Measurements from ENCODE around the gene NTRK3.
"Not testable (repeated sequence)": the region's sequence is repeated elsewhere in the genome, so short reads cannot be mapped to it uniquely, and the experiment has no call there.

NTRK3 gene

DNA sequence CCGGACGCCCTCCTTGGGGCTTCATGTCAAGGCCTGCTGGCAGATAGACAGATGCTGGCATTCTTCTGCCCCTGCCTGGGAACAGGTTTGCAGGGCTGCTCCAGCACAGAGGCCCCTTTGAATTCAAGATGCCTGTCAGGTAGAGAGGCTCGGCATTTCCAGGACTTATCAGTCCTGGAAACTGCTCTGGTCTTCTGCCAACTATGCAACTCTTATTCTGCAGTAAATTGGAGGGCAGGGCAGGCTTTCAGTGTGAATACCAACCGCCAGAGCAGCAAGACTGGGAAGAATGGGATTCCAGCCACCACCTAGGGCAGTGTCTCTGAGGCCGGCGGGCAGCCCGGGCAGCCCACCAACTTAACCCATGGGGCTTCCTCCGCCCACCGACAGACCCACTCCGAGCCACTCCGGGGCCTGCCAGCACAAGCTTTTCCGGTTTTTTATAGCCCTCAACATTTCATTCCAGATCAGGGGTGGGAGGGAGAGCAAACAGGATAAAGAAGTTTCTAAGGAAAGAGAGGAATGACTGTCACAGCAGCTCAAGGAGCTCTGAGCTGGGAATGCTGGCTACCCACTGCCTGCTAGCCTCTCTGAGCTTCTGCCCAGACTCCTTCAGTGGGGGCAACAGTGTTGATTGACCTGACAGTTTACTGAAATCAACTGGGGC, 140.9 kb downstream of the NTRK3 start:
- no peak for DNase-seq

- no peak for DNase-seq
Observed at GRCh38 chr15:88113613-88114308, 142.8 kb downstream of the NTRK3 start.

GRCh38 chr15:88108991-88109390, 147.5 kb downstream of the NTRK3 start:
- no peak for DNase-seq

GRCh38 chr15:88108477-88108876, 148.1 kb downstream of the NTRK3 start:
- DNase-seq, result no peak

- DNase-seq, result no peak
Observed at GRCh38 chr15:88106074-88106473, 150.5 kb downstream of the NTRK3 start.

GRCh38 chr15:88104357-88104756, 152.2 kb downstream of the NTRK3 start:
- no peak for DNase-seq

- no peak for DNase-seq
Observed at GRCh38 chr15:88100181-88100580, 156.4 kb downstream of the NTRK3 start.

DNA sequence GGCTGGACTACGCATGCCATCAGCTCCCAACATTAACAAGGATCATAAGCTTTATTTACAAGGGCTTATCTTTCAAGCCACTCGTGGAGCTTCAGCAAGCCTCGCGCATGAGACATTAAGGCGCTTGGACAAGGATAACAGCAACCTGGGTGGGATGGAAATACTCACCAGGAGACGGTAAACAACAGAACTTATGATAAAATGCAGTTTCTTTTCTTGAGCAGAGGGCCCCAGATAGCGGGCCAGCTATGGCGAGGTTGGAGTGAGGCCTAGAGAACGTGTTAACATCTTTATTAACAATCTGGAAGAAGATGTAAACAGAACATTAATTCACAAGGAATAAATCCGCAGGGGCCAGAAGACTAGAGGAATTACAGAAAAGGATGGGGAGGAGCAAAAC, 158.2 kb downstream of the NTRK3 start:
- no peak for DNase-seq

DNA sequence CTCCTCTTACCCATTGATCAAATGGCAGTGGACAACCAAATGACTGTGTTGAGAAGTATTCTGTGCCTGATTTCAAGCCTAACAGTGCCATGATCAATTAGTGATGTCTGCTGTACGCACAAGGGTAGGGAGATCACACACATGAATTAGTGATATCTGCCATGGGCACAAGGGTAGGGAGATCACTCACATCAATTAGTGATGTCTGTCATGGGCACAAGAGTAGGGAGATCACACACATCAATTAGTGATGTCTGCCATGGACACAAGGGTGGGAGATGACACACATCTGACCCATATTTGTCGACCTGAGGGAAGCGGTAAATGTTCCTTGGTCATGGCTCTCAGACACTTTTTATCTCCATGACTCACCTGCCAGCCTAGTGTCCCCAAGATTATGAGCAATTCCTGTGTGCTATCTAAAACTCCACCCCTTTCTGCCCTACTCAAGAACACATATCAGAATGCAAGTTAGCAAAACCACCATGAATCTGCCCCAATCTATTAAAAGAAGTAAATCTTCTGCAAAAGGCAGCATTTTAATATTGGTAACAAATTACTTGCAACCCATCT, 165.0 kb downstream of the NTRK3 start:
- no peak for DNase-seq

DNA sequence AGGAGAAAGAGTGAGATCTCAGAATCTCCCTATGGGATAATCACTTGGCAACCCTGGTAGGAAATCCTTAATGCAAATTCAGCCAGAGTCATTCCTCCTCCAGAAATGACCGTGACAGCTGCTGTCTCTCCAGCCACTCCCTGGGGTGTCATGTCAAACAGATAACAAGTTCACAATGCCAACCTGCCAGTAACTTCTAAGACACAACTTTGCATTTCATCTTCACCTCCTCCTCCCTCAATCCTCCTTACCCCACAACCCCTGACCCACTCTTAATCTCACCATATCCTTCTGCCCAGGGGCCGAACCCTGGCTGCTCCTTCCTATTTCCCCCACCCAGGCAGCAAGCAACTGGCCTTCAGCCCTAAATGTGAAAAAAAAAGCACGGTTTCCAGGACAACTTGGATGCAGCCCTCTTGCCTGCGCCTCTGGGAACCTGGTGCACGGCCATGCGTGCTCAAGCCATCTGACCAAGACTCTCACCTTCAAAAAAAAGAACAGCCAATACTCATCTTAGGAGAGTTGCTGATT, 166.0 kb downstream of the NTRK3 start:
- no peak for DNase-seq

DNA sequence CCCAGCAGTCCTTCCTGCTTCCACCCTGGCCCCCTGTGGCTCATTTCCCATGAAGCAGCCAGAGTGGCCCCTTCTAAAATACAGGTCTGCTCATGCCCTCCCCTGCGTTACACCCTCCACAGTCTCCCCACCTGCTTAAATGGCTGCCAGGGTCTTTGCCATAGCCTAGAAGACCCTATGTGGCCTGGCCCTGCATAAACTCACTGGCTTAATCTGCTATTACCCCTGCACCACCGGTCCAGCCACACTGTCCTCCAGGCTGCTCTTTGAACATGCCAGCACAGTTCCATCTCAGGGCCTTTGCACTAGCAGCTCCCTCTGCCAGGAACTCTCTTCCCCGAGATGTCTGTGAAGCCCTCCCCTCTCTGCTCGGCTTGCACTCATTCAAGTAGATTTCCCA, 166.8 kb downstream of the NTRK3 start:
- no peak for DNase-seq

- no peak for DNase-seq
Observed at GRCh38 chr15:88089024-88089620, 167.4 kb downstream of the NTRK3 start.

DNA sequence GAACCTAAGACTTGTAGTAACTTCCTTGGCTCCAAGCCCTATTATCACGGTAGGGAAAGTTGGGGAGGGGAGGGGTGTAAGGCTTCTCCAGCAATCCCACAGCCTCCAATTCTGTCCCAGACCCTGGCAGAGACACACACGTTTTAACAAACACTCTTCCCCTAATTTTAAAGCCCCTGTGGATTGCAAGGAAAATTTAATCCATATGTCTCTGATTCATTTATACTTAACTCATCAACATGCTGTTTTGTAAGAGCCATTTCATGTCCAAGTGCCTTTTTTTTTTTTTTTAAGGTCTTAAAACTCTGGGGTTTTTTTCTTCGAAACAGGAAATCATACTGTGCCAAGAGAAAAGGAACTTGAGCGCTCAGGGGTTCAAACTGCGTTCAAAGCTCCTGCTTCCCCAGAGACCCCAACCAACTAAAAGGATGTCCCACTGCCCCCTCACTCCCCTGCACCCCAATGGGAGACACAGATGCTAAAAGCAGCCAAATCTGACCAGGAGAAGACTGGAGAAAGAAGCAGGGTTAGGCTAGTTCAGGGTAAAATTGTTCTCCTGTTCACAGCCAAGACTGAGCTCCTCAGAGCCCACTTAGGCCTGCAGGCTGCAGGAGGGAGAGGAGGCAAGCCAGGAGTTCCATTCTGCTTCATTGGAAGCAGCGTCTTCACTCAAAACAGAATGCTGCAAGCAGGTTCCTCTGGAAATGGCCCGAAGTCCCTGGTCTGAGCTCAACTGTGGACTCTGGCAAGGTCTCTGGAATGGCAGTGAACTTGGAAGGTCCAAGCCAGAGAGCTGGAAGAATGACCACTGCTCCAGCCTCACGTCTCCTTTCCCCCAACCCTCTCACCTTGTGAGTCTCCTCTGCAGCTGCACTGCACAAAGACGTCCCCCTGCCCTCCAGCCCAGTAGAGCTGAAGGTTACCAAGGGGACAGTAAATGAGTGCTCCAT, 172.5 kb downstream of the NTRK3 start:
- no peak for DNase-seq

GRCh38 chr15:88080616-88081015, 175.9 kb downstream of the NTRK3 start:
- DNase-seq, result no peak

DNA sequence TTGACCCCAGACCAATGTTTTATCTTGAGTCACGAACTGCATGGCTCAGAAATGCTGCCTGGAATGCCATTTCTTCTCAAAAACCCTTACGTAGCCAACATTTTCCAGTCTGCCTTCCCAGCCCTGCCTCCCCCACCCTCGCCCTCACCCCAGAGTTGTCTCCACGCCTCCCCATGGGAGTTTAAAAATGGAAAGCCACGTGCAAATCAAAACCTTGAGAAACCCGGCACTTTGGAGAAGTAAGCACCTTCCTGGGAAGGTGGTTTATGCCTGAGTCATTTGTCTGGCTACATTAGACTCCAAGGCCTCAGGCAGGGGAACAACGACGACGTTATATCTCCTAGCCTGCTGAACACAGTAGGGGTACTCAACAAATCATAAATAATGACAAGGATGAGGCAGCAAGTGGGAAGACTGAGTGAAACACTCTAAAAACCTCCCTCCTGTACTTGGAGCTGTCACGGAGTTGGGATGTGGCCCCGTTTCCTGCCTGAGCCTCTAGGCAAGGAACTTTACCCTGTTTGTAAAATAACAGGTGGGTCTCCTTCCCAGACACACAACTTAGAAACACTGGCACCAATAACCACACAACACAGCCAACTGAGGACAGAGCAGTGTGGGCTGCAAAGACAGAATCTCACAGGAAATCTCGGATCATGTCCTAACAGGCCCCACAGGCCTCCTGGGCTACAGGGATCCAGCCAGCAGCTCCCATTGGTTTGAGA, 179.1 kb downstream of the NTRK3 start:
- DNase-seq, result no peak

DNA sequence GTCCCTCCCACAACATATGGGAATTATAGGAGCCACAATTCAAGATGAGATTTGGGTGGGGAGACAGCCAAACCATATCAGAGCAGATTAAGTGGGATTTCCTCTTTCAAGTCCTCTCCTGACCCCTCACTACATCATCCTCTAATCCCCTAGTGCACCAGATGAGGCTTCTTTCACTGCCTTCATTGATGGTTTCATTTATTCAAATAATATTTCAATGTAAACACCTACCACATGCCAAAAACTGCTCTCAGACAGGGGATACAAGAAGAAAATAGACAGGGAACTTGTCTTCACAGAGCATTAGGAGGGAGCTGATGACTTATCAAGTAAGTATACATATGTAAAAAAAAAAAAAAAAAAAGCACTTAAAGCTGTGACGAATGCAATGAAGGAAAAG, 180.2 kb downstream of the NTRK3 start:
- DNase-seq, result no peak

- no peak for DNase-seq
Observed at GRCh38 chr15:88075102-88075501, 181.4 kb downstream of the NTRK3 start.

GRCh38 chr15:88074386-88074785, 182.2 kb downstream of the NTRK3 start:
- DNase-seq, result no peak

DNA sequence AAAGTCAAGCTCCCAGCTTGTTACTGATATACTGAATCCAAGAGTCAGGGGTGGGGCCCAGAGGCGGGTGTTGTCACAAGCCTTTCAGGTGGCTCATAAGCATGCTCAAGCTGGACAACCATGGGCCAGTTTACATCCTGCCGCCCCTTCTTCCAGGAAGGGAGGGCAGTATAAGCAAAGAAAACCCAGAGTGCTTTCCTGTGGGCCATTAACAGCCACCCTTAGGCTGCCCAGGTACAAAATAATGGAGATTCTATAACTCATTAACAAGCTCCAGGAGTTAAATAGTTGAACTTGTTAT, 183.2 kb downstream of the NTRK3 start:
- DNase-seq, result no peak

- DNase-seq, result no peak
Observed at GRCh38 chr15:88072598-88073390, 183.7 kb downstream of the NTRK3 start.

- DNase-seq, result not testable (repeated sequence)
Observed at GRCh38 chr15:88072133-88072532, 184.4 kb downstream of the NTRK3 start.
